GM12878 (cell line): ENCODE results near the gene PRUNE2. TPM values are rescaled to one million over a fixed set of nuclear protein-coding genes. Genes with fewer than 3 reads are reported as not detected.

Experiments
- ATAC-seq: fragments of 200-7000 bp; cut with Tn5 transposase; 3 replicates; pipeline ENCODE4 v1.9.1; 2020; ENCODE audit warnings: mild to moderate bottlenecking, moderate library complexity
- BruUV-seq: library from RNA; stranded (reverse); fragments of 400-500 nt; replicated peaks from 2 replicates; lab custom pipeline; 2021; lab: Mats Ljungman, UMichigan
- CTCF ChIA-PET: fragments of 300-600 bp; sonication (Branson Sonifier 250); formaldehyde crosslinking; extraction: SDS; loops from one replicate; lab custom pipeline; 2021; ENCODE audit warnings: inconsistent platforms; lab: Yijun Ruan, JAX
- POLR2A ChIA-PET: fragments of 350-600 bp; formaldehyde crosslinking; extraction: SDS; loops from one replicate; lab custom pipeline; 2021; ENCODE audit warnings: inconsistent platforms; lab: Charles Lee
- RAD21 ChIA-PET: fragments of 300-600 bp; sonication (Branson Sonifier 250); formaldehyde crosslinking; loops from one replicate; lab custom pipeline; 2023; ENCODE audit warnings: antibody characterized with exemption; ENCODE audit not compliant: unreplicated experiment; lab: Charles Lee
- SMC1A ChIA-PET: fragments of 300-600 bp; sonication (Branson Sonifier 250); formaldehyde crosslinking; loops from one replicate; lab custom pipeline; 2023; ENCODE audit not compliant: unreplicated experiment, uncharacterized antibody; lab: Charles Lee
- DNase-seq: peaks from one replicate; pipeline ENCODE4 v3.0.0-alpha.2; 2011; ENCODE audit warnings: low read depth, low spot score
- FAIRE-seq: peaks from 3 replicates; lab custom pipeline; 2011; peaks lifted over from hg19 to GRCh38; lab: Jason Lieb, UNC
- H2AFZ ChIP-seq: 2 replicates; pipeline ENCODE4 v1.6.0; 2011; ENCODE audit warnings: low read depth, low read length, control low read depth; ENCODE audit not compliant: control insufficient read depth
- H3K27ac ChIP-seq: 2 replicates; pipeline ENCODE4 v1.5.1; 2011; ENCODE audit warnings: control low read depth; ENCODE audit not compliant: control insufficient read depth, insufficient read depth
- H3K27me3 ChIP-seq, 2 experiments: replicated peaks in 1 of 2; 2 replicates each; pipeline versions ENCODE4 v1.6.0 to v1.6.1; 2011; ENCODE audit warnings: low read length in 1 of 2; ENCODE audit not compliant: control insufficient read depth in 2 of 2, insufficient read depth in 2 of 2
- H3K36me3 ChIP-seq, 2 experiments: 2 replicates each; pipeline ENCODE4 v1.5.1; 2011; ENCODE audit warnings: low read length in 1 of 2; ENCODE audit not compliant: control insufficient read depth in 2 of 2, insufficient read depth in 2 of 2
- H3K4me1 ChIP-seq: 2 replicates; pipeline ENCODE4 v1.6.1; 2011; ENCODE audit warnings: mild to moderate bottlenecking, low read length, moderate library complexity, mixed read lengths; ENCODE audit not compliant: control insufficient read depth, insufficient read depth
- H3K4me2 ChIP-seq: 2 replicates; pipeline ENCODE4 v1.6.0; 2011; ENCODE audit warnings: control low read depth; ENCODE audit not compliant: control insufficient read depth, insufficient read depth
- H3K4me3 ChIP-seq: fragments of 200-600 bp; sonication (generic); 2 replicates; pipeline ENCODE4 v1.5.1; 2016
- H3K79me2 ChIP-seq: 2 replicates; pipeline ENCODE4 v1.6.0; 2011; ENCODE audit warnings: low read length; ENCODE audit not compliant: control insufficient read depth, insufficient read depth
- H3K9ac ChIP-seq: 2 replicates; pipeline ENCODE4 v1.8.0; 2011; ENCODE audit warnings: low read length, control low read depth, mixed read lengths; ENCODE audit not compliant: control insufficient read depth, insufficient read depth
- H3K9me3 ChIP-seq: replicated peaks from 3 replicates; pipeline ENCODE4 v1.5.1; 2011; ENCODE audit warnings: mild to moderate bottlenecking, low read length; ENCODE audit not compliant: control insufficient read depth, insufficient read depth
- H4K20me1 ChIP-seq: 2 replicates; pipeline ENCODE4 v1.6.0; 2011; ENCODE audit not compliant: control insufficient read depth, insufficient read depth
- BACH1 ChIP-seq: fragments of 450-650 bp; IDR thresholded peaks from 2 replicates; pipeline ENCODE4 v1.6.1; 2017; ENCODE audit warnings: mild to moderate bottlenecking, borderline replicate concordance
- CBX3 ChIP-seq: fragments of 200-600 bp; sonication (generic); IDR thresholded peaks from 2 replicates; pipeline ENCODE4 v1.6.1; 2016; ENCODE audit warnings: low read depth, borderline replicate concordance
- CEBPZ ChIP-seq: fragments of 150-350 bp; IDR thresholded peaks from 2 replicates; pipeline ENCODE4 v1.6.1; 2016; ENCODE audit warnings: low read depth, low read length
- DPF2 ChIP-seq: fragments of 450-650 bp; IDR thresholded peaks from 2 replicates; pipeline ENCODE4 v1.6.1; 2017; ENCODE audit warnings: mild to moderate bottlenecking
- E2F4 ChIP-seq: IDR thresholded peaks from 2 replicates; pipeline ENCODE4 v1.6.1; 2012; ENCODE audit warnings: low read depth, low read length, improper control_type of control experiment
- EGR1 ChIP-seq, 2 experiments: IDR thresholded peaks; 1 replicate in 1 of 2; 2 replicates in 1 of 2; pipeline ENCODE4 v1.6.1; 2011 to 2012; ENCODE audit warnings: low read depth in 2 of 2, low read length in 2 of 2, borderline replicate concordance in 1 of 2, mild to moderate bottlenecking in 1 of 2, moderate library complexity in 1 of 2
- KAT2A ChIP-seq: conservative IDR thresholded peaks from 2 replicates; pipeline ENCODE4 v1.6.1; 2011; ENCODE audit warnings: low read depth, low read length; ENCODE audit not compliant: control insufficient read depth
- MXI1 ChIP-seq: fragments of 150-350 bp; IDR thresholded peaks from 2 replicates; pipeline ENCODE4 v1.6.1; 2011; ENCODE audit warnings: low read depth, mild to moderate bottlenecking, inconsistent platforms, low read length, improper control_type of control experiment
- NBN ChIP-seq: fragments of 450-650 bp; IDR thresholded peaks from 2 replicates; pipeline ENCODE4 v1.6.1; 2016
- NKRF ChIP-seq: fragments of 450-650 bp; conservative IDR thresholded peaks from 2 replicates; pipeline ENCODE4 v1.6.1; 2017; ENCODE audit warnings: mild to moderate bottlenecking, moderate library complexity
- PAX5 ChIP-seq: IDR thresholded peaks from 2 replicates; pipeline ENCODE4 v1.6.1; 2011; ENCODE audit warnings: low read depth, low read length, borderline replicate concordance
- PKNOX1 ChIP-seq: fragments of 450-650 bp; IDR thresholded peaks from 2 replicates; pipeline ENCODE4 v1.6.1; 2016; ENCODE audit warnings: mild to moderate bottlenecking
- RB1 ChIP-seq: fragments of 450-650 bp; formaldehyde crosslinking; IDR thresholded peaks from 2 replicates; pipeline ENCODE4 v1.6.1; 2017; ENCODE audit warnings: mild to moderate bottlenecking, borderline replicate concordance
- RELB ChIP-seq: fragments of 450-650 bp; IDR thresholded peaks from 2 replicates; pipeline ENCODE4 v1.6.1; 2017; ENCODE audit warnings: low read depth, mild to moderate bottlenecking, moderate library complexity
- RFX5 ChIP-seq: IDR thresholded peaks from 2 replicates; pipeline ENCODE4 v1.6.1; 2011; ENCODE audit warnings: low read depth, low read length, improper control_type of control experiment
- TCF12 ChIP-seq: IDR thresholded peaks from 2 replicates; pipeline ENCODE4 v1.6.1; 2011; ENCODE audit warnings: low read depth, mild to moderate bottlenecking, low read length
- in situ Hi-C: fragments of 300-500 bp; cut with MboI; formaldehyde crosslinking; loops from 9 replicates; pipeline ENCODE4 v1.14.3; 2018; ENCODE audit warnings: mixed read lengths
- intact Hi-C: fragments of 100-400 bp; cut with micrococcal nuclease; formaldehyde crosslinking; loops from one replicate; pipeline ENCODE4 v1.14.2; 2022; ENCODE audit not compliant: unreplicated experiment
- polyA plus RNA-seq, 11 experiments: library from polyadenylated mRNA; depleted of rRNA in 4 of 11; unstranded in 6 of 11; stranded (reverse) in 5 of 11; fragments of >200 nt; fragmentation: Nextera tagmentation in 4 of 11; fragmentation: Illumina TruSeq in 1 of 11; extraction: Ambion mirVana in 4 of 11; extraction: Trizol in 1 of 11; gene quantifications; 1 replicate in 1 of 11; 2 replicates in 10 of 11; pipeline versions ENCODE4 v1.2.1 to v1.2.3, GENCODE V29; 2011 to 2016; ENCODE audit warnings: inconsistent platforms in 2 of 11, missing spikeins in 2 of 11, low read depth in 1 of 11
- total RNA-seq, 4 experiments: library from RNA; depleted of rRNA in 3 of 4; stranded (reverse); fragments of >200 nt in 3 of 4; fragmentation: Illumina TruSeq in 1 of 4; extraction: Trizol in 1 of 4; gene quantifications; 2 replicates each; pipeline versions ENCODE4 v1.2.1 to v1.2.3, GENCODE V29; 2013 to 2021

PRUNE2 gene
- total and polyA plus RNA-seq, 10 of the 15 experiments (the other 5 are each of a cell fraction or from before 2014, with no cell fraction given) = 0.07 to 0.63 (median 0.25) TPM

GRCh38 chr9:76619197-76619596 is 286.7 kb downstream of the PRUNE2 start:
- ChIA-PET POLR2A (no interaction called here), RAD21 (no interaction called here), CTCF (no interaction called here), SMC1A (no interaction called here)
- H2AFZ ChIP-seq = no peak overlapping the region
- DNase-seq (no peak), FAIRE-seq (no peak), ATAC-seq (no peak)
- H3K9ac ChIP-seq = no peak overlapping the region
- no peaks in the 10 kb centered on the region for H3K79me2 ChIP-seq
- H3K4me2 ChIP-seq = no peak overlapping the region
- no TSS peak for BruUV-seq
- no peaks in the 10 kb centered on the region for H3K9me3 ChIP-seq
- peaks cover under 1% of the 10 kb centered on the region; the same call in 1 of the 2 replicates for H3K4me1 ChIP-seq
- H3K36me3 ChIP-seq = no peaks in the 10 kb centered on the region
- H4K20me1 ChIP-seq = no peaks in the 10 kb centered on the region
- in situ Hi-C loops (no loop called here), intact Hi-C loops (no loop called here)
- no peak overlapping the region for H3K4me3 ChIP-seq
- no peak overlapping the region for H3K27ac ChIP-seq
- H3K27me3 ChIP-seq = no peaks in the 10 kb centered on the region; a peak in 1 of 4 replicates
- TF ChIP-seq E2F4 (no peak), RELB (no peak), RFX5 (no peak), KAT2A (no peak), CBX3 (no peak), PAX5 (no peak), CEBPZ (no peak), PKNOX1 (no peak), TCF12 (no peak), NBN (no peak), BACH1 (no peak), MXI1 (no peak), EGR1 (IDR thresholded peaks at IDR 0.05; ENCODE audit: borderline replicate concordance in 1 of 2, low read depth in 2 of 2, low read length in 2 of 2) (no peak), NKRF (no peak), DPF2 (no peak), RB1 (no peak)
